ENCODE measurements around the gene TEX55.
A peak's percentile ranks its signal among the peaks of the same experiment; 100 is the strongest.

Gene TEX55

GRCh38 chr3:119146578-119147375 lies 812 bp downstream of the TEX55 start:
- no peak for TF ChIP-seq CTCF (IDR thresholded peaks at IDR 0.05; ENCODE audit: low read length, missing control alignments)
- no peak overlapping the region for H3K4me3 ChIP-seq (replicated peaks; ENCODE audit: low read depth, low read length)
- DNase-seq (ENCODE audit: low read depth) = no peak

GRCh38 chr3:119147494-119147893 lies 1.5 kb downstream of the TEX55 start:
- no peak for TF ChIP-seq CTCF (IDR thresholded peaks at IDR 0.05; ENCODE audit: low read length, missing control alignments)
- H3K4me3 ChIP-seq (replicated peaks; ENCODE audit: low read depth, low read length) = no peak overlapping the region
- DNase-seq (ENCODE audit: low read depth) = no peak

- no peak for TF ChIP-seq CTCF (IDR thresholded peaks at IDR 0.05; ENCODE audit: low read length, missing control alignments)
- peak; percentile 26 for DNase-seq (ENCODE audit: low read depth)
- H3K4me3 ChIP-seq (replicated peaks; ENCODE audit: low read depth, low read length) = no peak overlapping the region
These were observed 2.7 kb downstream of the TEX55 start for GRCh38 chr3:119148493-119149180.

GRCh38 chr3:119149484-119149883 lies 3.5 kb downstream of the TEX55 start:
- no peak for TF ChIP-seq CTCF (IDR thresholded peaks at IDR 0.05; ENCODE audit: low read length, missing control alignments)
- DNase-seq (ENCODE audit: low read depth) = peak; percentile 76
- H3K4me3 ChIP-seq (replicated peaks; ENCODE audit: low read depth, low read length) = no peak overlapping the region

GRCh38 chr3:119156868-119157267 lies 10.9 kb downstream of the TEX55 start:
- TF ChIP-seq CTCF (IDR thresholded peaks at IDR 0.05; ENCODE audit: low read length, missing control alignments) = no peak
- DNase-seq (ENCODE audit: low read depth) = no peak
- no peak overlapping the region for H3K4me3 ChIP-seq (replicated peaks; ENCODE audit: low read depth, low read length)

- TF ChIP-seq CTCF (IDR thresholded peaks at IDR 0.05; ENCODE audit: low read length, missing control alignments) = no peak
- no peak overlapping the region for H3K4me3 ChIP-seq (replicated peaks; ENCODE audit: low read depth, low read length)
- no peak for DNase-seq (ENCODE audit: low read depth)
These were observed 12.0 kb downstream of the TEX55 start for GRCh38 chr3:119157971-119158370.
